Thymus (tissue), 11 donors: ENCODE data around the gene ZNF23. TPM values are rescaled to one million over a fixed set of nuclear protein-coding genes. Genes with fewer than 3 reads are reported as not detected.

Experiments
- DNase-seq, 9 donors: peaks; one replicate each; pipeline ENCODE4 v3.0.0-alpha.2; 2013; ENCODE audit warnings: low spot score in 9 of 9, low read depth in 6 of 9, missing footprints in 1 of 9
- H3K27ac ChIP-seq, 2 donors: one replicate each; pipeline ENCODE4 v1.5.1; 2013; ENCODE audit warnings: control low read depth in 1 of 2, low read depth in 1 of 2, low read length in 1 of 2, mild to moderate bottlenecking in 1 of 2, moderate library complexity in 1 of 2
- H3K27me3 ChIP-seq, 2 donors: one replicate each; pipeline ENCODE4 v1.5.1; 2013; ENCODE audit warnings: low read length in 1 of 2; ENCODE audit not compliant: control insufficient read depth in 2 of 2, insufficient read depth in 1 of 2
- H3K36me3 ChIP-seq, 2 donors: one replicate each; pipeline ENCODE4 v1.5.1; 2013; ENCODE audit warnings: low read length in 1 of 2, mild to moderate bottlenecking in 1 of 2, moderate library complexity in 1 of 2; ENCODE audit not compliant: control insufficient read depth in 2 of 2, insufficient read depth in 2 of 2
- H3K4me1 ChIP-seq, 2 donors: one replicate each; pipeline ENCODE4 v1.5.1; 2013; ENCODE audit warnings: low read length in 2 of 2; ENCODE audit not compliant: control insufficient read depth in 2 of 2, insufficient read depth in 2 of 2
- H3K4me3 ChIP-seq, 2 donors: one replicate each; pipeline ENCODE4 v1.5.1; 2013; ENCODE audit warnings: low read length in 2 of 2, control low read depth in 1 of 2, mild to moderate bottlenecking in 1 of 2
- H3K9me3 ChIP-seq, 2 donors: one replicate each; pipeline ENCODE4 v1.5.1; 2013; ENCODE audit warnings: low read length in 1 of 2, mild to moderate bottlenecking in 1 of 2; ENCODE audit not compliant: control insufficient read depth in 2 of 2, insufficient read depth in 1 of 2
- WGBS: extraction: QIAGEN DNeasy Blood & Tissue Kit; methylation state at CpG from one replicate; pipeline ENCODE4 v1.1.7; 2013; 5-methylcytosine and 5-hydroxymethylcytosine counted together
- polyA plus RNA-seq: library from polyadenylated mRNA; stranded (reverse); fragments of 200-250 nt; gene quantifications from one replicate; pipeline ENCODE4 v1.2.3, GENCODE V29; 2013
- total RNA-seq: library from RNA; stranded (reverse); fragments of 120-200 nt; gene quantifications from one replicate; pipeline ENCODE4 v1.2.4, GENCODE V29; 2013
- donor health status: healthy.

Gene ZNF23
- total and polyA plus RNA-seq, 2 donors: 5.3 to 13.9 TPM

GRCh38 chr16:71412270-71413160 is 49.5 kb downstream of the ZNF23 start:
- Histone ChIP-seq H3K36me3 (no peaks in the 10 kb centered on the region), H3K27ac (no peak overlapping the region), H3K9me3 (no peaks in the 10 kb centered on the region), H3K27me3 (peaks cover 2 to 3% of the 10 kb centered on the region in 2 donors), H3K4me3 (no peak overlapping the region), H3K4me1 (no peaks in the 10 kb centered on the region)
- peak; percentile 19 to 73 (median 40) for DNase-seq
- 12% methylated on average over 24 of the region's 24 CpGs for WGBS

GRCh38 chr16:71410146-71410545 is 51.9 kb downstream of the ZNF23 start:
- Histone ChIP-seq H3K4me1 (no peaks in the 10 kb centered on the region), H3K36me3 (no peaks in the 10 kb centered on the region), H3K4me3 (no peak overlapping the region), H3K27me3 (peaks cover 2 to 3% of the 10 kb centered on the region in 2 donors), H3K27ac (no peak overlapping the region), H3K9me3 (peaks cover 0 to 1% of the 10 kb centered on the region in 2 donors)
- no peak for DNase-seq
- 75% methylated on average over 5 of the region's 5 CpGs for WGBS

GRCh38 chr16:71409011-71409775 is 52.9 kb downstream of the ZNF23 start:
- no peak for DNase-seq
- Histone ChIP-seq H3K27ac (no peak overlapping the region), H3K36me3 (no peaks in the 10 kb centered on the region), H3K9me3 (peaks cover 0 to 7% of the 10 kb centered on the region in 2 donors), H3K4me3 (no peak overlapping the region), H3K27me3 (peaks cover 2 to 3% of the 10 kb centered on the region in 2 donors), H3K4me1 (no peaks in the 10 kb centered on the region)
- 82% methylated on average over 16 of the region's 16 CpGs for WGBS

DNA sequence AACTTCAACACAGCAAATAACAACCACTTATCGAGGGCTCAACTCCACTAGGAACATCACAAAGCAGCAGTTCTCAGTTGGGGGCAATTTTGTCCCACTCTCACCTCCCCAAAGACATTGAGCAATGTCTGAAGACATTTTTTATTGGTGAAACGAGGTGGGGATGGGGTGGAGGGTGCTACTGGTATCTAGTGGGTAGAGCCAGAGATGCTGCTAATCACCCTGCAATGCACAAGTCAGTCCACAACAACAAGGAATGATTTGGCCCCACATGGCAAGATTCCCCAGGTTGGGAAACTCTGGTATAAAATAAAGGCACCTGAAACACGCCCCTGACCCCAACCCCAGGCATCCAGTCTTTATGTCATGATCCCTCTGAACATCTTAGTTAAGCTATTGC is 53.5 kb downstream of the ZNF23 start:
- H3K36me3 ChIP-seq: no peaks in the 10 kb centered on the region
- H3K27me3 ChIP-seq: peaks cover 2 to 3% of the 10 kb centered on the region in 2 donors
- DNase-seq: no peak
- 69% methylated on average over 3 of the region's 3 CpGs for WGBS
- no peaks in the 10 kb centered on the region for H3K4me1 ChIP-seq
- peaks cover 0 to 7% of the 10 kb centered on the region in 2 donors for H3K9me3 ChIP-seq
- no peak overlapping the region for H3K27ac ChIP-seq
- no peak overlapping the region for H3K4me3 ChIP-seq

- peaks cover 0 to 7% of the 10 kb centered on the region in 2 donors for H3K9me3 ChIP-seq
- DNase-seq: no peak
- H3K27ac ChIP-seq: no peak overlapping the region
- H3K36me3 ChIP-seq: no peaks in the 10 kb centered on the region
- H3K4me3 ChIP-seq: no peak overlapping the region
- peaks cover 0 to 3% of the 10 kb centered on the region in 2 donors for H3K27me3 ChIP-seq
- WGBS: 70% methylated on average over 1 of the region's 1 CpG
- H3K4me1 ChIP-seq: no peaks in the 10 kb centered on the region
Observed at GRCh38 chr16:71407731-71408130, 54.3 kb downstream of the ZNF23 start.

GRCh38 chr16:71406724-71407123 is 55.3 kb downstream of the ZNF23 start:
- H3K27me3 ChIP-seq: no peaks in the 10 kb centered on the region
- no peak for DNase-seq
- WGBS: 43% methylated on average over 8 of the region's 8 CpGs
- H3K4me3 ChIP-seq: no peak overlapping the region
- H3K4me1 ChIP-seq: no peaks in the 10 kb centered on the region
- no peak overlapping the region for H3K27ac ChIP-seq
- peaks cover 0 to 7% of the 10 kb centered on the region in 2 donors for H3K9me3 ChIP-seq
- no peaks in the 10 kb centered on the region for H3K36me3 ChIP-seq

- Histone ChIP-seq H3K36me3 (no peaks in the 10 kb centered on the region), H3K27me3 (no peaks in the 10 kb centered on the region), H3K27ac (no peak overlapping the region), H3K9me3 (peaks cover 0 to 7% of the 10 kb centered on the region in 2 donors), H3K4me3 (no peak overlapping the region), H3K4me1 (no peaks in the 10 kb centered on the region)
- WGBS: 66% methylated on average over 5 of the region's 5 CpGs
- DNase-seq: no peak
Observed at GRCh38 chr16:71406316-71406715, 55.7 kb downstream of the ZNF23 start.

DNA sequence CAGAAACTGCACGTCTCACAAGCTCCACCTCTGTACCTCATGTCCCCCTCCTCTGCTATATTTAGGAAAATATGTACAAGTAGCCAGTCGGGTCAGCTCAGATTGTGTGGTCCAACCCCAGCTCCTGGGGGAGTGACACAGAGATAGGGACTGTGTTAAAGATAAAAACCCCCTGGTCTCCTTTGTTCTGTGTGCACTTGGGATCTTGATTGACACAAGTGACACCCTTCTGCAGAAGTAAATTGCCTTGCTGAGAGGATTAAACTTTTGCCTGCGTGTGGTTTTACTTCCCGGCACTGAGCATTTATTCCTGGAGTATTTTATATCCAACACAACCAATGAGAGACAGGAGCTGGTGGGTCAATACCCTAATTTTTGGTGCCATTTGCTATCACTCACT is 57.7 kb downstream of the ZNF23 start:
- Histone ChIP-seq H3K4me1 (no peaks in the 10 kb centered on the region), H3K36me3 (no peaks in the 10 kb centered on the region), H3K9me3 (peaks cover 0 to 7% of the 10 kb centered on the region in 2 donors), H3K27ac (no peak overlapping the region), H3K27me3 (no peaks in the 10 kb centered on the region), H3K4me3 (no peak overlapping the region)
- DNase-seq: no peak
- WGBS: 75% methylated on average over 4 of the region's 4 CpGs

- no peak for DNase-seq
- Histone ChIP-seq H3K4me3 (no peak overlapping the region), H3K9me3 (peaks cover 0 to 7% of the 10 kb centered on the region in 2 donors), H3K4me1 (no peaks in the 10 kb centered on the region), H3K27me3 (no peaks in the 10 kb centered on the region), H3K36me3 (no peaks in the 10 kb centered on the region), H3K27ac (no peak overlapping the region)
- 88% methylated on average over 11 of the region's 11 CpGs for WGBS
Observed at GRCh38 chr16:71402674-71403073, 59.4 kb downstream of the ZNF23 start.
